A549 treated with dexamethasone at 1 μM for 4 hours (cell line): ENCODE measurements around the gene SLC45A2. TPM values are rescaled to one million over a fixed set of nuclear protein-coding genes. Genes with fewer than 3 reads are reported as not detected.

Experiments used
- total RNA-seq: library from RNA; stranded (reverse); fragments of 200-300 nt; extraction: Qiagen RNA extraction; gene quantifications from 5 replicates; pipeline ENCODE4 v1.2.3, GENCODE V29; 2022

SLC45A2 gene
- total RNA-seq: not detected in 5 replicates

GRCh38 chr5:33984671-33985124, at the start of gene SLC45A2:
SLC45A2 (minus strand) TSS chr5:33984693; CDS start chr5:33984583, 110 bp downstream.

DNA sequence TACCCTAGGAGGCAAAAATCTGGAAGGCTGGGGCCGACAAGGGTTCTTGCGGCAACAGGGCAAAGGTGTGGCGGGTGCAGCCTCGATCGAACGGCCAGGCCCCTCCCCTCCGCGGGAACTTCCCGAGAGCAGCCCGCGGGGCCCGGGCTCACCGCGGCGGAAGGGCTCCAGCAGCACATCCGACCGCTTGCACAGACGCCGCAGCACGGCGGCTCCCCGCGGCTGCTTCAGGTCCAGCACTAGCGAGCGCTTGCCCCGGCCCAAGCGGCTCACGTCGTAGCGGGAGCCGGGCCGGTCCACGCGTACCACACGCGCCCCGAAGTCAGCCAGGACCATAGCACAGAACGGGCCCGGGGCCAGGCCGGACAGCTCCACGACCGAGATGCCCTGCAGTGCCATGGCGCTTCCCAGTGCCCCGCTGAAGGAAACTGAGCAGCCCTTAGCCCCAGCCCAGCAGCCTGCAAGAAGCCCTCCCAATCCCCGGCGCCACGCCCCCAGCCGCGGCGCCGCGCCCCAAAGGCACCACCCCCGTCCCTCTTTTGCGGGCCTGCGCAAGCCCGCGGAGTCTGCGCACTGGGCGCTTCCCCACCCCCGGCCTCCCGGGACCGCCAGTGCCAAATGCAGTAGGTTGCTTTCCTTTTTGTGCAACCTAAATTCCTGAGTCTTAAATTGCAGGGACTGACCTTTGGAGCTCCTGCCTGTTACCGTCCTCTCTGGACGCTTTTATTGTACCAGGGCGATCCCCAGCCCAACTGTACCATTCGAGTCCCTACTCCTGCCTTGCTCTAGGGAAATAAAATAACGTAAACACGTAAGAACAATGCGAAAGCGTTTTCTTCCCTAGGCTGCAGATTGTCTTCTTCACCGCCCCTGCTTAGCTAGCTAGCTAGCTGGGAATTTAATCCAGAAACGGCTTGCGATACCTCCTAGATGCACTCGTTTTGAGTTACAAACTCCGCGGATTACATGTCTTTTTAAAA, 23.4 kb upstream of the SLC45A2 start, which contains the start of gene AMACR:
Gene AMACR (minus strand): TSS at position 430 of the 980 bp plus-strand sequence. CDS start 31 bp downstream, at position 399.

GRCh38 chr5:33936381-33937016, 48.0 kb downstream of the SLC45A2 start, which contains the start of gene RXFP3:
RXFP3 (plus strand) TSS chr5:33936386; CDS start chr5:33936741, 355 bp downstream.

Other genes with a start within 250 kb of the SLC45A2 start
- 5.7 to 7.6 TPM (median 7.3 TPM) in 5 replicates for gene ADAMTS12, start 92.7 kb downstream of the SLC45A2 start, total RNA-seq
- gene RXFP3, start 48.3 kb downstream of the SLC45A2 start, total RNA-seq: not detected in 5 replicates
- gene AMACR, start 23.4 kb upstream of the SLC45A2 start, total RNA-seq: 14.1 to 17.0 TPM (median 15.1 TPM) in 5 replicates
- 0.12 to 0.24 TPM (median 0.17 TPM) in 4 of 5 replicates, not detected in the other for gene C1QTNF3, start 58.5 kb upstream of the SLC45A2 start, total RNA-seq